Peyer's patch (tissue), 4 donors: ENCODE data around the gene ITGB3.

Experiments
- POLR2A ChIP-seq, 2 donors: fragments of 450-650 bp; IDR thresholded peaks; one replicate each; pipeline ENCODE4 v1.5.1; 2017; ENCODE audit warnings: antibody characterized with exemption in 2 of 2, mild to moderate bottlenecking in 2 of 2, moderate library complexity in 2 of 2
- TF ChIP-seq, protein P1 (sequence below), 6 experiments: fragments of 450-650 bp in 4 of 6; fragments of 200-600 bp in 2 of 6; sonication (generic) in 1 of 6; IDR thresholded peaks; one replicate each; pipeline ENCODE4 v1.5.1; 2017 to 2019; ENCODE audit warnings: antibody characterized with exemption in 6 of 6, mild to moderate bottlenecking in 3 of 6, moderate library complexity in 1 of 6

DNA sequence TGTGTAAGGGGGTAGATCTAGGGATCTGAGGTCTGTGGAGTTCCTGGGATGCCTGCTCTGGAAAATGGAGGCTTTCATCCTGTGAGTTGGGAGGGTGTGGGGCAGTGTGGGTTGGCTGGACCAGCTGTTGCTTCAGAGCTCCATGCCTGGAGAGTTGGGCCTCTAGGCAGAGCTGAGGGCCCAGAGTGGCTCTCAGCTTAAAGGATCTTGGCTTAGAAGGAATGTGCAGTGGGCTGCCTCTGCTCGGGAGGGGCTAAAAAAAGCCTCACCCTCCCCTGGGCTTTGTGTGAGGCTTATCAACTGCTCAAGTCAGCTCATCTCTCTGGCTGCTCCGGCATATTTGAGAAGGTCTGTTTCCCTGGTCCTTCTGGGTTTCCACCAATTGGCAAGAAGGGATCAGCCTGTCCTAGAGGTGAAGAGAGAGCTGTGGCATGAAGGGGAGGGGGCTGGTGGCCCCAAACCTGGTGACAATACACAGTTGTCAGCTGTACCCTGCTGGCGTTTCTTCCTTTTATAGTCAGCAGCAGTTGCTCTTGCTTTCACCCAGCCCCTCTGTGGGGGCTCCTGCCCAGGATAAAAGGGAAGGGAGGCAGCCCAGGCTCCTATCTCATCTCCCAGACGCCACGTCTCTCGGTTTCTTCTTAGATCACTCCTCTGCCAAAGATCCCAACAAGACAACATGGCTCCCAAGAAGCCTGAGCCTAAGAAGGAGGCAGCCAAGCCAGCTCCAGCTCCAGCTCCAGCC, 44.7 kb upstream of the ITGB3 start, which contains the start of gene MYL4:
- TF ChIP-seq, protein P1, sequence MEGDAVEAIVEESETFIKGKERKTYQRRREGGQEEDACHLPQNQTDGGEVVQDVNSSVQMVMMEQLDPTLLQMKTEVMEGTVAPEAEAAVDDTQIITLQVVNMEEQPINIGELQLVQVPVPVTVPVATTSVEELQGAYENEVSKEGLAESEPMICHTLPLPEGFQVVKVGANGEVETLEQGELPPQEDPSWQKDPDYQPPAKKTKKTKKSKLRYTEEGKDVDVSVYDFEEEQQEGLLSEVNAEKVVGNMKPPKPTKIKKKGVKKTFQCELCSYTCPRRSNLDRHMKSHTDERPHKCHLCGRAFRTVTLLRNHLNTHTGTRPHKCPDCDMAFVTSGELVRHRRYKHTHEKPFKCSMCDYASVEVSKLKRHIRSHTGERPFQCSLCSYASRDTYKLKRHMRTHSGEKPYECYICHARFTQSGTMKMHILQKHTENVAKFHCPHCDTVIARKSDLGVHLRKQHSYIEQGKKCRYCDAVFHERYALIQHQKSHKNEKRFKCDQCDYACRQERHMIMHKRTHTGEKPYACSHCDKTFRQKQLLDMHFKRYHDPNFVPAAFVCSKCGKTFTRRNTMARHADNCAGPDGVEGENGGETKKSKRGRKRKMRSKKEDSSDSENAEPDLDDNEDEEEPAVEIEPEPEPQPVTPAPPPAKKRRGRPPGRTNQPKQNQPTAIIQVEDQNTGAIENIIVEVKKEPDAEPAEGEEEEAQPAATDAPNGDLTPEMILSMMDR (IDR thresholded peaks at IDR 0.05) = no peak
- no peak for TF ChIP-seq POLR2A (IDR thresholded peaks at IDR 0.05)
